Left lobe of liver (tissue), 1 donor: ENCODE results near the gene BCAN. TPM values are rescaled to one million over a fixed set of nuclear protein-coding genes. Genes with fewer than 3 reads are reported as not detected.

Experiments
- total RNA-seq: library from RNA; stranded (reverse); gene quantifications from one replicate; pipeline ENCODE4 v1.2.1, GENCODE V29; 2021
- donor health status: DM: no; HTN: yes; CAD: no.

BCAN gene
- total RNA-seq, 1 donor from 2014 or later = not detected

Other genes with a start within 250 kb of the BCAN start
- gene MEF2D, start 141.3 kb upstream of the BCAN start, total RNA-seq = 17.5 TPM
- 0.23 TPM for gene IQGAP3, start 69.6 kb upstream of the BCAN start, total RNA-seq
- gene TTC24, start 62.4 kb upstream of the BCAN start, total RNA-seq = not detected
- 51.2 TPM for gene NAXE, start 50.3 kb upstream of the BCAN start, total RNA-seq
- gene GPATCH4, start 40.6 kb upstream of the BCAN start, total RNA-seq = 7.3 TPM
- not detected for gene HAPLN2, start 22.7 kb upstream of the BCAN start, total RNA-seq
- 1.4 TPM for gene NES, start 35.3 kb downstream of the BCAN start, total RNA-seq
- 0.33 TPM for gene CRABP2, start 63.5 kb downstream of the BCAN start, total RNA-seq
- gene METTL25B, start 86.4 kb downstream of the BCAN start, total RNA-seq = 26.8 TPM
- 10.8 TPM for gene ISG20L2, start 86.6 kb downstream of the BCAN start, total RNA-seq
- gene MRPL24, start 99.0 kb downstream of the BCAN start, total RNA-seq = 68.7 TPM
- gene HDGF, start 109.6 kb downstream of the BCAN start, total RNA-seq = 153 TPM
- gene PRCC, start 125.4 kb downstream of the BCAN start, total RNA-seq = 19.3 TPM
- gene SH2D2A, start 174.7 kb downstream of the BCAN start, total RNA-seq = 0.78 TPM
- not detected for gene INSRR, start 217.0 kb downstream of the BCAN start, total RNA-seq
- not detected for gene NTRK1, start 218.7 kb downstream of the BCAN start, total RNA-seq